ENCODE results near the gene ASGR2.

GRCh38 chr17:7102421-7102820 lies 12.2 kb downstream of the ASGR2 start:
- TF ChIP-seq POLR2A (IDR thresholded peaks at IDR 0.05; ENCODE audit: low read depth, low read length) (no peak), POLR2AphosphoS5 (IDR thresholded peaks at IDR 0.05; ENCODE audit: low read depth, low read length) (no peak), TAF1 (IDR thresholded peaks at IDR 0.05; ENCODE audit: low read depth, low read length) (no peak), SPI1 (IDR thresholded peaks at IDR 0.05; ENCODE audit: low read depth, low read length) (no peak), PAX5 (IDR thresholded peaks at IDR 0.05; ENCODE audit: insufficient read depth, low read length, severe bottlenecking) (no peak)

All from GM12891 (cell line).